Activated gamma-delta T cell treated with anti-CD3 and anti-CD28 coated beads, Interleukin-2, amount 50 U/mL, for 16 hours (primary cell): Measurements from ENCODE around the gene ADCY3.
A peak's percentile ranks its signal among the peaks of the same experiment; 100 is the strongest.

Experiments used
- DNase-seq: peaks from one replicate; pipeline ENCODE4 v3.0.0-alpha.2; 2020; ENCODE audit warnings: low read depth

Gene ADCY3

DNA sequence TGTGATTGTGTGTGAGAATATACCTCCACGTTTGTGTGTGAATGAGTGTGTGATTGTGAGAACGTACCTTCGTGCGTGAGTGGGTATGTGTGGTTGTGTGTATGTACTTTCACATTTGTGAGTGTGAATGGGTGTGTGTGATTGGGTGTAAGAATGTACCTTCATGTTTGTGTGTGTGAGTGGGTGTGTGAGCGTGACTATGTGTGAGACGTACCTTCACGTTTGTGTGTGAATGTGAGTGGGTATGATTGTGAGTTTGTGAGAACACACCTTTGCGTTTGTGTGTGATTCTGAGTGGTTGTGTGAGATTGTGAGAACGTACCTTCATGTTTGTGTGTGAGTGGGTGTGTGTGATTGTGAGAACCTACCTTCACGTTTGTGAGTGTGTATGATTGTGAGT, 5.8 kb upstream of the ADCY3 start:
- DNase-seq = no peak

DNA sequence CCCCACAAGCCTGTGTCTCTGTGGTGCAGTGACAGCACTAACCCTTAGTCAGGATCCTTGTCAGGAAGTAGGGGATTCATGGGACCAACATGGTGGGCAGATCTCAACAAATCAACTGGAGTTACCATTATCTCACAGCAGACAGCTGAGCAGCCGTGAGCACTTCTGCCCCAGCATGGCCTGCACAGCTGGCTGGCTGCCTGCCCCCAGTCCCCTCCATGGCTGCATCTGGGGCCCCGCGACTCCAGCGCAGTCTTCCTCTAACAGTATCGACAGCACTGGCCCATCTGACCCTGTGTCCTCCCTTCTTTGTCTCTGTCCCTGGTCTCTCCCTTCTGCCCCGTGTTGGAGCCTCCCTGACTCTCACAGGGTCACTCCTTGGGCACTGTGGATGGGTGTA, 4.7 kb upstream of the ADCY3 start:
- DNase-seq = no peak

DNA sequence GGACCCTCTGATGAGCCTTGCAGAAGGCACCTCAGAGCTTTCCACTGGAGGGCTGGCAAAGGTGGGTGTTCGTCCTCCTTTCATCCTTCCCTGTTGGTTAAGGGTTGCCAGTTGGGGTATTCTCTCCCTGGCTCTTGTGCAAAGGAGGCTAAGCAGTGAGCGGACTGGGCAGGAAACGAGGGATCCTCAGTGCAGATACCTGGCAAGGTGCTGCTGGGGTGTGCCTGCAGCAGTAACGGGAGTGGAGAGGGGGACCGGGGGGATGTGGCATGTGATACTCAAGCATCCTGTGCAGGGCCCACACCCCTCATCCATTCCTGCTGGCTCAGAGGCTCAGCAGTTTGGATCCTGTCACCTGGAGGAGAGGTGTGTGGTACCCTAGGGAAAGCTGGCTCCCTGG, 4.2 kb upstream of the ADCY3 start:
- DNase-seq = no peak

DNA sequence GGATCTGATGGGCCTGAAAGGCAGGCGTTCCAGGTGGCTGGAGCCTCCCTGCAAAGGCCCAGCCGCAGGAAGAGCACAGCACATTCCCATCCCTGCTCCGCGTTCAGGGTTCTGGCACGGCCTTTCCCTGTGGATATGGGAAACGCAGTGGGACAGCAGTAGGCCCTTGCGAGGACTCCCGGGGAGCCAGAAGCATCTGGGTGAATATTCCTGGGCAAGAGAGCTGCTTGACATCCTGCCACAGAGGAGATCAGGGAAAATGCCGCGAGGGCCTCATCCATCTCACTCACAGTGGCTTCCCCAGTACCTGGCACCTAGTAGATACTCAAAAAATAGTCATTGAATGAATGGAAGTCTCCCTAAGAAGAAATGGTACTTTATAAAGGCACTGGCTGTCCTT, 3.1 kb upstream of the ADCY3 start:
- DNase-seq = no peak

DNA sequence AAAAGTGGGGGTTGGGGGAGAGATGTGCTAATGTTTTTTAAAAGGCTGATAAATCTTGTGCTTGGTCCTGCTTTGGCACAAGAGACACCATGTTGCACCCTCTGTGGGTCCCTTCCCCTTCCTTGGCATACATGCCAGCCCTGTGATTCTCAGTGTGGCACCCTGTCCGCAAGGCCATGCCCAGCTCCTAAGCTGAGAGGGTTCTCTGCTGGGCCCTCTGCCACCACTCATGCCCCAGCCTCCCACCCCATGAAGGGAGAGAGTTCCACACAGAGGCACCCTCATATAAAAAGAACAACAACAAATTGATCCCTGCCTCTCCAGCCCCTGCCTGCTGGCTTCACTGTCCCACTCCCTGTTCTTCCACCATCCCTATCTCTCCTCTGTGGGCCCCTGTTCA, 2.5 kb upstream of the ADCY3 start:
- no peak for DNase-seq

DNA sequence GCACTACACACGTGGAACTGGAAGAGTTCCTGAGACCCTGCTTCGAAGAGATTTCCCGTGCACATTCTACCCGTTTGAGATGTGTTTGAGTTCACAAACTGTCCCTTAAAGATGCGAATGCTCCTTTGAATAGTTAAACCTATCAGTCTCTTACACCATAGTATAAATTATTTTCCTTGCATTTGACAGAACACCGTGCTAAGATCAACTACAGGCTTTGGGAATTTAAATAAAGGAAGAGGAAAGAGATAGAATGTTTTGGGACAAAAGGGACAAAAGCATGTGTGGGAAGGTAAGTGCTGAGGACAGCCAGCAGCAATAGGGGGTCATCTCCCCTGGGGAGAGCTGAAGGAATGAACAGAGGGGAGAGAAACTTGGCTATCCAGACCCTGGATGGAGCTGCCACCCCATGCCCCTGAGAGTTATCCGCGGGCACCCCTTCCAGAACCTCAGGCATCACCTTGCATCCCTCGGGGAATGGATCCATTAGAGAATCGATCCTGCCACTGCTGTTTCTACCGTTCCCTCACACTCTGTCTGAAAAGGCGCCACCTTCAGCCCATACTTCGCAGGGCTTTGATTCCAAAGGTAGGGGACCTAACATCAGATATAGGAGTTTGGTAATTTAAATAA, 888 bp upstream of the ADCY3 start:
- DNase-seq = no peak

DNA sequence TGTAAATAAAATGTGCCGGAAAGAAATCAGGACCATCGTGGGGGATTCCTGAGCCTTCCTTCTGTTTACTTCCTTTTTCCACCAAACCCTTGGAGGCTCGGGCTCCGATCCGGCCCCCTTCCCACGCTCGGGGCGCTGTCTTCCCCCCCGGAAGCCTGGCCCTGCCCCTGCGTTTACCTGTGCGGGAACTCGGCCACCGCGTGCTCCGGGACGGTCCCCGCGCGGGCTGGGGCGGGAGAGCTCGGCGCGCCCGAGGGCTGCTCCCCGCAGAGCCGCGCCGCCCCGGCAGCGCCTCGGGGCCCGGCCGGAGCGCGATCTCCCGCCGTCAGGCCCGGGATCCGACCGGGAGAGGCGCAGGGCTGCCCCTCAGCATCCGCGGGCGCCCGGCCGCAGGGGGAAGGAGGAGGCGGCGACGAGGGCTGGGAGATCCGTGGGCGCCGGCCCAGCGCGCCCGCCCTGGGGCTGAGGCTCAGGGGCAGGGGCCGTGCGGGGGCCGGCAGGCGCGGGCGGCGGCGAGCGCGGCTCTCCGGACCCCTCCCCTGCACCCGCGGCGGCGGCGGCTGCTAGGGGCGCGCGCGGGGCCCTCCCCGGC, 435 bp downstream of the ADCY3 start:
- no peak for DNase-seq

DNA sequence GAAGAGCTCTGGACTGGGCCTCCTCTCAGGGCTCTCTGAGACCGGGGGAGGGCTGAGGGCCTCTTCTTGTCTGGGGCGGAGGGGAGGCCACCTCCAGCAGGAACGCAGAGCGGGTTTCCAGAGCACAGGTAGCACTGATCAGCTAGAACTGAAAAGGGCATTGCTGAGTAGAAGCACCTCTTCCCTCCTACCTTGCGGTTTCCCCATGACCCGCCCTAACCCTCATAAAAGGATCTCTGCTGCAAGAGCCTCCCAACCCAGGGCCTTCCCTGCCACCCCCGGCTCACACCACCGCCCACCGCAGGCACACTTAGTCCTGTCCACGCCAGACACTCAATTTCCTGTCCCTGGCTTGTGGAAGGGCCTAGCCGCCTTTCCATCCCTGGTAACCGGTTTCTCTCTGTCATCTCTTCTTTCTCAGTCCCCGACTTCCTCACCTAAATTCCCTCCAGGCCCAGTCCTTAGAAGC, 966 bp downstream of the ADCY3 start:
- DNase-seq = peak; percentile 52

DNA sequence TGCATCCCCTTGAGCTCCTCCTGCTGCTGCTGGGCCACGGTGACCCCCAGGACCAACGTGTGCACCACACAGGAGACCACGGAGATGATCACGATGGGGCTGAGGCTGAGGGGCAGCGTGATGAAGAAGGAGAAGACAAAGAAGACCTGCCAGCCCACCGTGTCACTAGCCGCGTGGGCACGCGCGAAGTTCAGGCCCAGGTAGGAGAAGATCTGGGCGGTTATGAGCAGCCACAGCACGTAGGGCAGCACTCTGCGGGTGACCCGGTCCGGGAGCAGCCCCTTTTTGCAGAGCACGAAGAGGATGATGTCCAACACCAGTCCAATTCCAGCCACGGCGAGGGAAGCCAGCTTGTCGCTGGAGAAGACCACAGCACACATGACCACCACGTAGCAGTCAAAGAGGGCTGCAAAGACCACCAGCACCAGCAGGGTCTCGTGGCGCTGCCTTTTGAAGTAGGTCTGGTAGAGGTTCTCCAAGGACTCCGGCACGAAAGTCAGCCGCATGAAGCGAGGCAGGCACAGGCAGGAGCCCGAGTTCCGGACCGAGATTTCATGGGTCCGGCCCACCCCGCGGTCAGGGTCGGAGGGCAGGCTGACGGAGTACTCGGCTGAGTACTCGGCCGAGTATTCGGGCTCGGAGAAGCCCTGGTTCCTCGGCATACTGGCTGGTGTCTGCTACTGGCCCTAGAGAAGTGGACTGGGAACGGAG, 1.6 kb downstream of the ADCY3 start:
- DNase-seq = no peak

DNA sequence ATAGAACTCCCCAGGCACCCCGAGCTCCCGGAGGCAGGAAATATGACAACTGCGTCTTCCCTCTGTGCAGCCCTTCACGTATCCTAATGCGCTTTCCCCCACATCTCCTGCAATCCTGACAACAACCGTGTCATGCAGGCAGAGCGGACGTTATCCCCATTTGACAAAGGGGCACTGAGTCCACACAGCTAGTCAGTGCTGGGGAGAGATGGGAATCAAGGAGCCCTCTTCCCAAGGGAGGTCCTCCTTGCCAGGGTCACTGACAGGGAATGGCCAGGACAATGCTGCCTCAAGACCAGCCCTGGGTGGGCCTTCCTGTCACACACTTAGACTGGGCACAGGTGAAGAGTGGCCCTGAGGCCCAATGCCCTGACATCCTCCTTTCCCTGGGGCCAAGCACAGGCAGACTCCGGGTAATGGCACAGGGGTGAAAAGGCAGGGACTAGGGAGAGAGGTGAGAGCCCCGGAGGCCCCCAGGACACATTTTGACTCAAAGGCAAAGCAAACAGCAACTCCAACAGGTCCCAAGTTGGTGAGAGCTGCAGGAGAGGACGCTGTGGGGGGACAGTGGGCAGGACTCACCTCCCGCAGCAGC, 2.2 kb downstream of the ADCY3 start:
- no peak for DNase-seq

DNA sequence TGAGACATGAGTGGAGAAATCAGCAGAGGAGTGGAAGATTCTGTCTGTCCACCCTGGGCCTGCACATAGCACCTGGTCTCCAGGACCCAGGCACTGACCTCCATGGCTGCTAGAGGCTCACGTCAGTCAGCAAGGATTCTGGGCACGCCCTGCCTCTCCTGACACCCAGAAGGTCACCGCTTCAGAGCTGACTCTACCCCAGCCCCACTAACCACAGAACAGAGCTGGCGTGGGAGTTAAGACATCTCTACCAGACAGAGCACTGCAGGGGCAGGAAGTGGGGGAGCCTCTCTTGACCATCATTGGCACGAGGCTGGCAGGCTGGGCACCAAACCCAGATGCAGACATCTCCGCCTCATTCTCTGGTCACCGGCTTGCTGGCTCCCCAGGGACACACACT, 3.0 kb downstream of the ADCY3 start:
- peak; percentile 30 for DNase-seq

DNA sequence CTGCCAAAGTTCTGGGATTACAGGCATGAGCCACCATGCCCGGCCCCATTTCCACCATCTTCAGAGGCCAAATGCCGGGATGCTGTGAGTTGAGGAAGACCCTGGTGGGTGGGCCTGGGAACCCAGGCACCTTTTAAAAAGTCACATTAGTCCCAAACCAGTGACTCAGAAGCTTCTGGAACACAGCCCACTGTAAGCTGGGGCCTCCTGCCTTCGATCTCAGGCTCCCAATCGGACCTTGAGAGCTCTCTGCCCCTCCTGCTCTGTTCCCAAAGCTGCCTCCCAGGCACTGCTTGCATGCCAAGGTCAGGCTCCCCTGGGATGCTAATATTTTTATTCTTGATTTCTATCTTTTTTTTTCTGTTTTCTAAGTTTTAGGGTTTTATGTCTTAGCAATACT, 4.2 kb downstream of the ADCY3 start:
- no peak for DNase-seq

DNA sequence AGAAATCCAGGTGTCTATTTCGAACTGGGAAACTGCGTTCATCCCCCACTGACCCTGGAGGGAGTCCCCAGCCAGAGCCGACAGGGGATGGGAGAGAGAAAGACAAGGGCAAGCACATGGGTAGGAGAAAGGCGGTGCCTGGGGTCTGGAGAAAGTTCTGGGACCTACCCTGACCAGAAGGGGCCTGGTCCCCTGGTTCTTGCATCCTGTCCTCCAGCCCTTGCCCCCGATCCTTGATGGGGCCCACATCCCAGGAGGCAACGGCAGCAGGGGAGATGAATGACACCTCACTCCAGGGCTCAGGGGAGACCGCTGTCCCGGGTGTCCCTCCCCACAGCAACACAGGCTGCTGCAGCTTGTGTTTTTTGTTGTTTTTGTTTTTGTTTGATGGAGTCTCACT, 4.9 kb downstream of the ADCY3 start:
- DNase-seq = no peak

DNA sequence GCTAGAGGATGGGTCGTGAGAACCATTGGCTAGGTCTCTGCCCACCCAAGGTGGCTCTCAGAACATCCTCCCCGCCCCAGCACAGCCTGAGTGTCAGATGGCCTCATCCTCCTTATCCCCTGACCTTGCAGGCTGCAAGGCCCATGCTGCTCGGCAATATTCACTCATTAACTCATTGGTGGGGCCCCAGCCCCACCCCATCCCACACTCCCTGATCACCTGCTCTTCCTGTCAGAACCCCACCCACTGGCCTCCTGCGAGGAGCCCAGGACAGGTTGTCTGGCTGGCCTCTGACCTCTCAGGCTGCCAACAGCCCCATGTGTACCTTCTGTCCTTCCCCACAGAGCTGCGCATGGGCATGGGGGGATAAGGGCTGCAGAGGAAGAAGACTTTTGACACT, 5.3 kb downstream of the ADCY3 start:
- DNase-seq = no peak

DNA sequence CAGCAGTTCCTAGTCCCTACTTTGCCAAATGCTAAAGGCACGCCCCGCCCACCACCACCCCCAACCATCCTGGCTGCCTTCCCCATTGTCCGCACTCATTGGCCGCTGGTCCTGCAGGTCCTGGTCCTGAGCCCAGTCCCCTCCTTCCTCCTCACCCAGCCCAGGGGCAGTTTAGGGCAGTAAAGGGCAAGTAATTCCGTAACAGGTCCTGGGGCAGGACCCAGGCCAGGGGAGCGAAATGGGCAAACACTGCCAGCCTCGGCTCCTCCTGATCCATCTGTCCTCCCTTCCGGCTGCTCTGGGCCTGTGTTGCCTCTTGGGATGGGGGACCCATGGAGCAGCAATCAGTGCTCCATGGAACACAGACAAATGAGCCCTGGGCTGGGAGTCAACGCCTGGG, 6.1 kb downstream of the ADCY3 start:
- no peak for DNase-seq

DNA sequence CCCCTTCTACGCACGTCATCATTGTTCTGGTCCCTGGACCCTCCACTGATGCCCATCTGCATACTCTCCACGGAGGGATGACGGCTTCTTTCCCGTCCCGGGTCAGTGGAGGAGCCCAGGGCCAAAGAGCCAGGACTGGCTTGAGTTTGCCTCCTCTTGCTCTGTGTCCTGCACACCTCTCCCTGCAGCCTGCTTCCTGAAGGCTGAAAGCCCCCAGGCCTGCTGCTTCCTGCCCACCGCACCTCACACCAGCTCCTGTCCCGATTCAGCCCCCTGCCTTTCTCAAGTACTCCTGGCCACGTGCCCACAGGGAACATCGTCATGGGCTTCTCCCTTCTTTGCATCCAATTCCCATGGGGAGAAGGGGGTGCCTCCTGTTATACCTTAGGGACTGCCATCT, 7.1 kb downstream of the ADCY3 start:
- no peak for DNase-seq

DNA sequence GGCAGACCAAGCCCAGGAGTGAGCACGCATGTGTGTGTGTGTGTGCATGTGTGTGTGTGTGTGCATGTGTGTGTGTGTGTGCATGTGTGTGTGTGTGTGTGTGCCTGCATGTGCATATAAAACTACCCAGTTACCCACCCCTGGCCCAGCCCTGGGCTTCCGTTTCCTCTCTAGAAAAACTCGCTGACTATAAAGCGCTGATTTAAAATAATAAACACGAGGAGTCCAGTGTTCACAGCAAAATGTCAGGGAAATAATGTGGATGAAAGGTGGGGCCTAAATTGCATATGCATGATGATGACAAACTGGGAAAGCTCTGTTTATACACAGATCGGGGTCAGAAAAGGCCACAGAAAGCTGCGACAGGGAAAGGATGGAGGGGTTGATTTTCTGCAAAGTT, 7.5 kb downstream of the ADCY3 start:
- DNase-seq = no peak

DNA sequence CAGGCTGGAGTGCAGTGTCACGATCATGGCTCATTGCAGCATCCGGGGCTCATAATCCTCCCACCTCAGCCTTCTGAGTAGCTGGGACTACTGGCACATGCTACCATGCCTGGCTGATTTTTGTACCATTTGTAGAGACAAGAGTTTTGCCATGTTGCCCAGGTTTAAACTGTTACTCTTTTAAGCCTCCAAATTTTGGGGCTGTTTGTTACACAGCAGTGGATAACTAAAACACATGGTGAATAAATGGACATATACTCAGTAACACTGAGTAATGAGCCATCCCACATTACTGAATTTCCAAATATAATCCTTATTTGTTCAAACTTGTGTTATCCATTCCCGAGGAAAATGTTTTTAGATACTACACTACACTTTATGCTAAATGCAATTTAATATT, 9.8 kb downstream of the ADCY3 start:
- DNase-seq = no peak

DNA sequence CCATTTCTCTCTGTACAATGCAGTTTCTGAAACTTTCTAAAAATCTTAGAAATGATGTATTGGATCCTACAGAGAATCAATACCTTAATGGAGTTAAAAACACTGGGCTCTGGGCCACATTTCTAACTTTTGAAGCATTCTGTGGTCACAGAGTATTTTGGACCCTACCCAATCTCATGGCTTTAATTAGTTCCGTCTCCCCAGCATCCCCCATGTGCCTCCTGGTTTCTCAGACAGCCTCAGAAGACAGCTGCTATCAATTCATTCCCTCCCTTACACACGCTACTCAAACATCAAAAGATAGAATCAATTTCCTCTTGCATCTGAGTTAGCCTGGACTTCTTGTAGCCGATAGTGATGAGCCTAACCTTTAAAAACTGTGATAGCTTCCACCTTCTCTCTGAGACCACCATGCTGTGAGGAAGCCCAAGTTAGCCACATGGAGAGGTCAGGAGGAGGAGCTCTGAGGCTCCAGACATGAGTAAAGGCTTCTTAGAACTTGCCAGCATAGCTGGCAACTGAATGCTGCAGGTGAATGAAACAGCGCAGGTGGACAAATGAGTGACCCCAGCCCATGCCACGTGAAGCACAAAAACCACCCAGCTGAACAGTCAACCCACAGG, 10.4 kb downstream of the ADCY3 start:
- no peak for DNase-seq

DNA sequence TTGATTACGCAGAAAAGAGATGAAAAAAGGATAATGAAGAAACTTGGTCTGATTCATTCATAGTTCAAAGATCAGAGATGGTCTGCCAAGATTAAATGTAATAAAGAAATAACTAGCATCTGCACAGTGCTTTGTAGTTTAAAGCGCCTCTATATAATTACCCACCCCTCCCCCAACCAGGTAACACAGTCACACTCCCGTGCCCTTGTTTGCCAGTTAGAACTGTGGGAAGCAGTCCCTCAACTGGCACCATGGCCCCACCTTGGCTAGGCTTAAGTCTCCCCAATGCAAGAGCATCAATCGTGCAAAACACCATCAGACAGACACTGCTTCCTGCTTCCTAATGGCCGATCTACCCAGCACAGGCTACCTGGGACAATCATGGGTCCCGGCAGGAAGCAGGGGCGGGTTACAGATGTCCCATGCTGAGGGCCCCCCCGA, 11.6 kb downstream of the ADCY3 start:
- DNase-seq = no peak

DNA sequence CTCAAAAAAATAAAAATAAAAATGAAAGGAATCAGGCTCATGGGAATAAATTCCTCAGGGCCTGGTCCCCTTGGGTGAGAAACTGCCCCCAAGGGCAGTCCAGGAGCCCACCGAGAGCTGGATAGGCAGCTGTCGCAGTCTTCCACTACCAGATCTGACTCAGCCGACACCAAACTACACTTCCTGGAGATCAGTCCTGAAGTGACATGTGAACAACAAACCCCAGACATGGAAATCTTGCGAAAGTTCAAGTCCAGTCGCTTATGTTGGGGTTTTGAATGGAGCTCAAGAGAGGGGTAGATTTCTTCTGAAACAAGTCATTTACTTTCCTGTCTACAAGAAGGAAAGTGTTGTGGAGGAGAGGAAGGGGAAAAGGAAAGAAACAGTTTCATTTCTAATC, 12.9 kb downstream of the ADCY3 start:
- no peak for DNase-seq

DNA sequence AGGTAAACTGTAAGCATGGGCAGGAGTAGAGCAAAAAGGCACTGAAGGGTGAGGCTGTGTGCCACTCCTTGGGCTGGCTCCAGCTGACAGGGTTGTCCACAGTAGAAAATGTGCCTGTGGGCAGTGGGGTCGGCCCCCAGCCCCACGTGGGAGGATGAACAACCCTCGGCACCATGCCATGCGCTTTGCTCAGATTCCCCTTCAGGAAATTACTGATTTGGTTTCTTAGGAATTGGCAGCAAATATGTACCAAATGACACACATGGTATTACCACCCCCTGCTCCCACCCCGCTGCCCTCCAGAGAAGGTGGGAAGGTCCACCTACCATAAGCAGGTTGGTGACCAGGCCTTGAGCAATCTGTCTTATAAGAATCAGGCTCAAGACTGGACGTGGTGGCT, 13.6 kb downstream of the ADCY3 start:
- DNase-seq = no peak
